Amniotic epithelial cell (primary cell): ENCODE results near the gene CDH24.
A peak's percentile ranks its signal among the peaks of the same experiment; 100 is the strongest.

Experiments used
- DNase-seq: peaks from one replicate; pipeline ENCODE4 v3.0.0-alpha.2; 2010; ENCODE audit warnings: low read depth

The CDH24 gene

GRCh38 chr14:23056956-23057756 is at the start of gene CDH24:
CDH24 (minus strand) TSS chr14:23057520; CDS start chr14:23055733, 1,787 bp downstream.
- peak; percentile 59 for DNase-seq

GRCh38 chr14:23106747-23107045 is 49.4 kb upstream of the CDH24 start:
- no peak for DNase-seq

- DNase-seq: no peak
Measured at GRCh38 chr14:23105348-23105824, 48.1 kb upstream of the CDH24 start.

- no peak for DNase-seq
Measured at GRCh38 chr14:23104591-23105347, 47.4 kb upstream of the CDH24 start, which contains the start of gene CIROP. CIROP (minus strand) TSS chr14:23104989; CDS start chr14:23104920, 69 bp downstream.

- no peak for DNase-seq
Measured at GRCh38 chr14:23104070-23104590, 46.8 kb upstream of the CDH24 start.

- DNase-seq: no peak
Measured at GRCh38 chr14:23103581-23103980, 46.3 kb upstream of the CDH24 start.

GRCh38 chr14:23102801-23103200 is 45.5 kb upstream of the CDH24 start:
- no peak for DNase-seq

- no peak for DNase-seq
Measured at GRCh38 chr14:23101986-23102625, 44.8 kb upstream of the CDH24 start.

GRCh38 chr14:23101213-23101970 is 44.1 kb upstream of the CDH24 start:
- no peak for DNase-seq

GRCh38 chr14:23099212-23099861 is 42.0 kb upstream of the CDH24 start:
- no peak for DNase-seq

GRCh38 chr14:23097786-23098185 is 40.5 kb upstream of the CDH24 start:
- no peak for DNase-seq

- peak; percentile 99 for DNase-seq
Measured at GRCh38 chr14:23095196-23096108, 38.1 kb upstream of the CDH24 start, which contains the start of gene C14orf119. C14orf119 (plus strand) TSS chr14:23095505; CDS start chr14:23097659, 2,154 bp downstream.

- peak; percentile 80 for DNase-seq
Measured at GRCh38 chr14:23094666-23095195, 37.4 kb upstream of the CDH24 start, which contains the start of gene ACIN1. ACIN1 (minus strand) TSS chr14:23095136; CDS start chr14:23095112, 24 bp downstream.

GRCh38 chr14:23093991-23094665 is 36.8 kb upstream of the CDH24 start:
- no peak for DNase-seq

GRCh38 chr14:23093526-23093925 is 36.2 kb upstream of the CDH24 start:
- no peak for DNase-seq

- no peak for DNase-seq
Measured at GRCh38 chr14:23093104-23093503, 35.8 kb upstream of the CDH24 start.

GRCh38 chr14:23091294-23092225 is 34.2 kb upstream of the CDH24 start:
- DNase-seq: no peak

- no peak for DNase-seq
Measured at GRCh38 chr14:23090254-23090636, 32.9 kb upstream of the CDH24 start.
